Neural cell (in vitro differentiated cells): ENCODE results near the gene GNAS. TPM values are rescaled to one million over a fixed set of nuclear protein-coding genes. Genes with fewer than 3 reads are reported as not detected.
A peak's percentile ranks its signal among the peaks of the same experiment; 100 is the strongest.

Experiments
- H2AFZ ChIP-seq: fragments of 200-600, 300-800 bp; sonication (generic), shearing (Covaris generic); 2 replicates; pipeline ENCODE4 v1.6.0; 2014; ENCODE audit warnings: low read depth, mild to moderate bottlenecking, antibody characterized with exemption, low read length, moderate library complexity
- H3F3A ChIP-seq: fragments of 200-600 bp; shearing (Covaris generic); 2 replicates; pipeline ENCODE4 v1.6.1; 2016; ENCODE audit warnings: mild to moderate bottlenecking, moderate library complexity, mixed read lengths, antibody characterized with exemption, low read length; ENCODE audit not compliant: insufficient read depth, poor library complexity, severe bottlenecking
- H3K27ac ChIP-seq: fragments of 200-600, 300-800 bp; sonication (generic), shearing (Covaris generic); 2 replicates; pipeline ENCODE4 v1.5.1; 2014; ENCODE audit warnings: mild to moderate bottlenecking, low read length, moderate library complexity
- H3K27me3 ChIP-seq: fragments of 300-800, 200-600 bp; sonication (generic), shearing (Covaris generic); 2 replicates; pipeline ENCODE4 v1.6.0; 2014; ENCODE audit warnings: mild to moderate bottlenecking, low read depth, low read length, moderate library complexity; ENCODE audit not compliant: insufficient read depth
- H3K36me3 ChIP-seq: fragments of 300-800, 200-600 bp; sonication (generic), shearing (Covaris generic); 2 replicates; pipeline ENCODE4 v1.5.1; 2014; ENCODE audit warnings: mild to moderate bottlenecking, antibody characterized with exemption, low read length, moderate library complexity; ENCODE audit not compliant: insufficient read depth
- H3K4me2 ChIP-seq: fragments of 300-800, 200-600 bp; sonication (generic), shearing (Covaris generic); 2 replicates; pipeline ENCODE4 v1.6.0; 2014; ENCODE audit warnings: mild to moderate bottlenecking, low read length
- H3K4me3 ChIP-seq: fragments of 300-800, 200-600 bp; sonication (generic), shearing (Covaris generic); 2 replicates; pipeline ENCODE4 v1.5.1; 2014; ENCODE audit warnings: mild to moderate bottlenecking, low read length, moderate library complexity
- H3K79me2 ChIP-seq: fragments of 200-600 bp; shearing (Covaris generic); replicated peaks from 2 replicates; pipeline ENCODE4 v1.6.0; 2014; ENCODE audit warnings: mild to moderate bottlenecking, low read length, moderate library complexity; ENCODE audit not compliant: insufficient read depth
- H3K9ac ChIP-seq: fragments of 300-800, 200-600 bp; sonication (generic), shearing (Covaris generic); 2 replicates; pipeline ENCODE4 v1.6.1; 2016; ENCODE audit warnings: mild to moderate bottlenecking, low read length, mixed read lengths
- H3K9me2 ChIP-seq: fragments of 200-600 bp; shearing (Covaris generic); 2 replicates; pipeline ENCODE4 v1.6.1; 2016; ENCODE audit warnings: mild to moderate bottlenecking, low read length, mixed read lengths; ENCODE audit not compliant: insufficient read depth
- H3K9me3 ChIP-seq: fragments of 200-600, 300-800 bp; sonication (generic), shearing (Covaris generic); 2 replicates; pipeline ENCODE4 v1.6.1; 2016; ENCODE audit warnings: mild to moderate bottlenecking, mixed run types, low read length, moderate library complexity, mixed read lengths
- H4K20me1 ChIP-seq: fragments of 200-600 bp; shearing (Covaris generic); 2 replicates; pipeline ENCODE4 v1.6.1; 2016; ENCODE audit warnings: mild to moderate bottlenecking, mixed run types; ENCODE audit not compliant: insufficient read depth
- CTCF ChIP-seq: fragments of 450-650 bp; IDR thresholded peaks from 2 replicates; pipeline ENCODE4 v1.5.1; 2014; ENCODE audit warnings: antibody characterized with exemption, mild to moderate bottlenecking, moderate library complexity; ENCODE audit not compliant: poor library complexity, severe bottlenecking
- EP300 ChIP-seq: fragments of 450-650 bp; conservative IDR thresholded peaks from 2 replicates; pipeline ENCODE4 v1.6.1; 2014; ENCODE audit warnings: antibody characterized with exemption, mild to moderate bottlenecking, moderate library complexity; ENCODE audit not compliant: poor library complexity, severe bottlenecking
- EZH2 ChIP-seq: fragments of 200-600, 300-800 bp; shearing (Covaris generic), sonication (generic); IDR thresholded peaks from 2 replicates; pipeline ENCODE4 v1.6.1; 2014; ENCODE audit warnings: antibody characterized with exemption, low read length, borderline replicate concordance, mild to moderate bottlenecking; ENCODE audit not compliant: insufficient read depth, poor library complexity, severe bottlenecking
- MXI1 ChIP-seq: fragments of 450-650 bp; conservative IDR thresholded peaks from 2 replicates; pipeline ENCODE4 v1.6.1; 2014; ENCODE audit warnings: antibody characterized with exemption, mild to moderate bottlenecking; ENCODE audit not compliant: poor library complexity, severe bottlenecking
- POLR2AphosphoS5 ChIP-seq: IDR thresholded peaks from 2 replicates; pipeline ENCODE4 v1.6.1; 2012
- RAD21 ChIP-seq: fragments of 450-650 bp; conservative IDR thresholded peaks from 2 replicates; pipeline ENCODE4 v1.6.1; 2014; ENCODE audit warnings: antibody characterized with exemption, mild to moderate bottlenecking, moderate library complexity
- REST ChIP-seq: IDR thresholded peaks from 2 replicates; pipeline ENCODE4 v1.6.1; 2012; ENCODE audit warnings: borderline replicate concordance
- SMC3 ChIP-seq: fragments of 450-650 bp; conservative IDR thresholded peaks from 2 replicates; pipeline ENCODE4 v1.6.1; 2014; ENCODE audit warnings: antibody characterized with exemption, mild to moderate bottlenecking, moderate library complexity; ENCODE audit not compliant: poor library complexity
- TAF1 ChIP-seq: IDR thresholded peaks from 2 replicates; pipeline ENCODE4 v1.6.1; 2012; ENCODE audit warnings: low read depth
- polyA minus RNA-seq: library from RNA; depleted of rRNA, polyadenylated mRNA; stranded (reverse); fragments of >200 nt; gene quantifications from 2 replicates; pipeline ENCODE4 v1.2.3, GENCODE V29; 2014
- polyA plus RNA-seq: library from polyadenylated mRNA; depleted of rRNA; stranded (reverse); fragments of >200 nt; gene quantifications from 2 replicates; pipeline ENCODE4 v1.2.3, GENCODE V29; 2014

Gene GNAS
- polyA plus RNA-seq (958 and 975 TPM in 2 replicates), polyA minus RNA-seq (657 and 755 TPM in 2 replicates)

- no peak for TF ChIP-seq EP300
- peak; percentile 31 for TF ChIP-seq MXI1
- TF ChIP-seq EZH2, result no peak
- TF ChIP-seq TAF1, result no peak
- TF ChIP-seq SMC3, result peak; percentile 87
- peak; percentile 74 for TF ChIP-seq RAD21
- TF ChIP-seq REST, result no peak
- TF ChIP-seq POLR2AphosphoS5, result no peak
- TF ChIP-seq CTCF, result peak; percentile 82
- no peak within 1 kb of the TSS for H3K27ac ChIP-seq
- H4K20me1 ChIP-seq, result no peaks in the 10 kb centered on the region
- H3K4me3 ChIP-seq, result peak within 1 kb of the TSS; percentile 66
- H3K4me2 ChIP-seq, result peak within 1 kb of the TSS; percentile 39
- no peaks in the 10 kb centered on the region for H3K9me2 ChIP-seq
- H3K79me2 ChIP-seq, result no peaks in the 10 kb centered on the region
- no peaks in the 10 kb centered on the region for H3K36me3 ChIP-seq
- H3K27me3 ChIP-seq, result peaks cover 70% of the 10 kb centered on the region
- peaks cover 4% of the 10 kb centered on the region for H3K9me3 ChIP-seq
- no peak within 1 kb of the TSS for H2AFZ ChIP-seq
- H3K9ac ChIP-seq, result no peak within 1 kb of the TSS
- H3F3A ChIP-seq, result no peaks in the 10 kb centered on the region
Observed at GRCh38 chr20:58852543-58853271, at the start of gene GNAS. Gene GNAS (plus strand): TSS chr20:58852716.

GRCh38 chr20:58803533-58803932 lies 49.0 kb upstream of the GNAS start:
- Histone ChIP-seq H3K27ac (no peak overlapping the region), H3K27me3 (no peaks in the 10 kb centered on the region), H3K4me2 (no peak overlapping the region), H4K20me1 (no peaks in the 10 kb centered on the region), H3K9ac (no peak overlapping the region), H3K9me2 (no peaks in the 10 kb centered on the region), H3K36me3 (no peaks in the 10 kb centered on the region), H3K79me2 (no peaks in the 10 kb centered on the region), H2AFZ (no peak overlapping the region), H3F3A (no peaks in the 10 kb centered on the region), H3K9me3 (no peaks in the 10 kb centered on the region), H3K4me3 (no peak overlapping the region)
- TF ChIP-seq EP300 (no peak), MXI1 (no peak), SMC3 (no peak), POLR2AphosphoS5 (no peak), REST (no peak), RAD21 (no peak), EZH2 (no peak), CTCF (no peak), TAF1 (no peak)
